ENCODE results near the gene PWWP2B. TPM values are rescaled to one million over a fixed set of nuclear protein-coding genes. Genes with fewer than 3 reads are reported as not detected.

The PWWP2B gene
- total and polyA plus RNA-seq, 9 of the 15 experiments (the other 6 are each of a cell fraction or from before 2014, with no cell fraction given): 0.07 to 9.2 (median 1.6) TPM; not detected in 1

GRCh38 chr10:132458586-132459300 is 61.7 kb downstream of the PWWP2B start (continued):
- TF ChIP-seq SMC3 (conservative IDR thresholded peaks at IDR 0.05; ENCODE audit: insufficient read depth, low read depth, low read length): peak; percentile 84
- TF ChIP-seq HDAC1 (IDR thresholded peaks at IDR 0.05): no peak
- TF ChIP-seq TAF7 (tag; IDR thresholded peaks at IDR 0.05): no peak
- no peak for TF ChIP-seq EZH2 (IDR thresholded peaks at IDR 0.05; ENCODE audit: borderline replicate concordance, low read depth, low read length)
- no peak for TF ChIP-seq NFIX (CRISPR knock-in tag; IDR thresholded peaks at IDR 0.05; ENCODE audit: low read depth)
- TF ChIP-seq E2F6 (IDR thresholded peaks at IDR 0.05; ENCODE audit: borderline replicate concordance in 1 of 2, extremely low read depth in 1 of 2, insufficient read depth in 1 of 2, insufficient read length in 1 of 2, low read depth in 1 of 2, low read length in 1 of 2, poor library complexity in 1 of 2, severe bottlenecking in 1 of 2): peak in 1 of 2 experiments; percentile 24
- TF ChIP-seq VEZF1 (CRISPR knock-in tag; IDR thresholded peaks at IDR 0.05): peak; percentile 35; the same call in 1 of the 2 replicates
- TF ChIP-seq SIN3B (IDR thresholded peaks at IDR 0.05; ENCODE audit: low read depth): no peak
- peak; percentile 65 to 83 (median 65) for TF ChIP-seq CTCF (IDR thresholded peaks at IDR 0.05 in 2 of 3, conservative IDR thresholded peaks at IDR 0.05 in 1 of 3; ENCODE audit: insufficient read depth in 2 of 3, low read depth in 1 of 3, low read length in 3 of 3)
- peak; percentile 28; the same call in 1 of the 2 replicates for TF ChIP-seq ZBTB7A (IDR thresholded peaks at IDR 0.05; ENCODE audit: borderline replicate concordance, control insufficient read depth, low read depth, low read length)
- peak; percentile 61 for TF ChIP-seq DEAF1 (CRISPR knock-in tag; IDR thresholded peaks at IDR 0.05)
- no peak for TF ChIP-seq THRAP3 (IDR thresholded peaks at IDR 0.05; ENCODE audit: borderline replicate concordance)
- peak; percentile 85 for TF ChIP-seq RAD21 (CRISPR knock-in tag; conservative IDR thresholded peaks at IDR 0.05 in 1 of 2, IDR thresholded peaks at IDR 0.05 in 1 of 2)
- TF ChIP-seq STAG1 (CRISPR knock-in tag; IDR thresholded peaks at IDR 0.05; ENCODE audit: borderline replicate concordance): peak; percentile 81; the same call in 1 of the 2 replicates
- TF ChIP-seq RB1 (IDR thresholded peaks at IDR 0.05; ENCODE audit: low read depth): 0 out of 2 replicates have a peak, but pooled peaks have one; percentile 39
- no peak for TF ChIP-seq CGGBP1 (CRISPR knock-in tag; IDR thresholded peaks at IDR 0.05)

Data from K562 (cell line).